Measurements from ENCODE around the gene DPYD.
A peak's percentile ranks its signal among the peaks of the same experiment; 100 is the strongest.
"Not testable (repeated sequence)": the region's sequence is repeated elsewhere in the genome, so short reads cannot be mapped to it uniquely, and the experiment has no call there.

DPYD gene

DNA sequence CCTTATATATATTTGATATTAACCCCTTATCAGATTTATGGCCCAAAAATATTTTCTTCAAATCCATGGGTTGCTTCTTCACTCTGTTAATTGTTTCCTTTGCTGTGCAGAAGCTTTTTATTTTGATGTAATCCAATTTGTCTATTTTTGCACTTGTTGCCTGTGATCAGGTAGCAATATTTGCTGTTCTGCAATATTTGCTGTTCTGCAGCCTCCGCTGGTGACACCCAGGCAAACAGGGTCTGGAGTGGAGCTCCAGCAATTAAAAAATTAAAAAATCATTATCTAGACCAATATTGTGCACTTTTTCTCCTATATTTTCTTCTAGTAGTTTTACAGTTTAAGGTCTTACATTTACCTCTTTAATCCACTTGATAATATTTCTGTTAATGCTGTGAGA, 564.5 kb downstream of the DPYD start:
- H3K4me3 ChIP-seq (ENCODE audit: control insufficient read depth, low read depth, low read length), result no peak overlapping the region
- TF ChIP-seq, protein P1, sequence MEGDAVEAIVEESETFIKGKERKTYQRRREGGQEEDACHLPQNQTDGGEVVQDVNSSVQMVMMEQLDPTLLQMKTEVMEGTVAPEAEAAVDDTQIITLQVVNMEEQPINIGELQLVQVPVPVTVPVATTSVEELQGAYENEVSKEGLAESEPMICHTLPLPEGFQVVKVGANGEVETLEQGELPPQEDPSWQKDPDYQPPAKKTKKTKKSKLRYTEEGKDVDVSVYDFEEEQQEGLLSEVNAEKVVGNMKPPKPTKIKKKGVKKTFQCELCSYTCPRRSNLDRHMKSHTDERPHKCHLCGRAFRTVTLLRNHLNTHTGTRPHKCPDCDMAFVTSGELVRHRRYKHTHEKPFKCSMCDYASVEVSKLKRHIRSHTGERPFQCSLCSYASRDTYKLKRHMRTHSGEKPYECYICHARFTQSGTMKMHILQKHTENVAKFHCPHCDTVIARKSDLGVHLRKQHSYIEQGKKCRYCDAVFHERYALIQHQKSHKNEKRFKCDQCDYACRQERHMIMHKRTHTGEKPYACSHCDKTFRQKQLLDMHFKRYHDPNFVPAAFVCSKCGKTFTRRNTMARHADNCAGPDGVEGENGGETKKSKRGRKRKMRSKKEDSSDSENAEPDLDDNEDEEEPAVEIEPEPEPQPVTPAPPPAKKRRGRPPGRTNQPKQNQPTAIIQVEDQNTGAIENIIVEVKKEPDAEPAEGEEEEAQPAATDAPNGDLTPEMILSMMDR (conservative IDR thresholded peaks at IDR 0.05; ENCODE audit: control insufficient read depth, insufficient read depth, low read depth, low read length), result no peak
- no peak for DNase-seq (ENCODE audit: low read depth)

DNA sequence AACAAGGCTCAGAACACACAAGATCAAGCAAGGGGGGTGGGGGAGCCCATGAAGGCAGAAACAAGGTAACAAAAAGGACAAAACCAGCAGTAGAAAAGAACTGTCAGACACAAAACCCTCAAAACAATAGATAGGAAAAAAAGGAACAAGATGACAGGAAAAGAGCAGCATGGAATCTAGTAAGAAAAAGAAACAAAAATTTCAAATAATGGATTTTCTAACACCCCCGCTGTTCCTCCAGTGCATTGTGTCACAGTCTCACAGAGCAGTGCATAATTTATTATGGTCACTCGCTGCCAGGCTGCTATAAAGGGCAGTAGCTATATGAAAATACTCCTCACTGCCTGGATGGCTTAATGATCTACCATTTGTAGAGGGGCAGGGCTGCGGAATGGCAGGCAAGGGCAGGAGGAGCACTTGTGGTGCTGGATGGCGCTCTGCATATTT, 567.9 kb downstream of the DPYD start:
- no peak for DNase-seq (ENCODE audit: low read depth)
- H3K4me3 ChIP-seq (ENCODE audit: control insufficient read depth, low read depth, low read length), result no peak overlapping the region
- TF ChIP-seq, protein P1 (conservative IDR thresholded peaks at IDR 0.05; ENCODE audit: control insufficient read depth, insufficient read depth, low read depth, low read length), result no peak

DNA sequence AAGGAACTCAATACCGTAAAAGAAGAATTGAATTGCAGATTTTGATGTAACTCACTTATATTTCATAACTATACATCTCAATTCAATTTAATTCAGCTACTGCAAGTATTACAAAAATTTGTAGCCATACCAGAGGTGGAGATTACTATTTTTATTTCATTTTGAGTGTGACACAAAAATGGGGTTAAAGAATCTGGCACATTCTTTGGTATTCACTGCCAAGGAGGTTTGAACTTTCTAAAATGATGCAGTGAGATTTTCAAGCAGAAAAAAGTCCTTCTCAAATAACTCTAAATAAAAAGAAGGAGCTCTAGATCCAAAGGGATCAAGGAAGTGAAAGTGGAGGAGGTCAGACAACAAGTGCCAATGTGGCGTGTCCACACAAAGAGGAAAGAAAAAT, 569.0 kb downstream of the DPYD start:
- no peak overlapping the region for H3K4me3 ChIP-seq (ENCODE audit: control insufficient read depth, low read depth, low read length)
- no peak for DNase-seq (ENCODE audit: low read depth)
- TF ChIP-seq, protein P1 (conservative IDR thresholded peaks at IDR 0.05; ENCODE audit: control insufficient read depth, insufficient read depth, low read depth, low read length), result no peak

DNA sequence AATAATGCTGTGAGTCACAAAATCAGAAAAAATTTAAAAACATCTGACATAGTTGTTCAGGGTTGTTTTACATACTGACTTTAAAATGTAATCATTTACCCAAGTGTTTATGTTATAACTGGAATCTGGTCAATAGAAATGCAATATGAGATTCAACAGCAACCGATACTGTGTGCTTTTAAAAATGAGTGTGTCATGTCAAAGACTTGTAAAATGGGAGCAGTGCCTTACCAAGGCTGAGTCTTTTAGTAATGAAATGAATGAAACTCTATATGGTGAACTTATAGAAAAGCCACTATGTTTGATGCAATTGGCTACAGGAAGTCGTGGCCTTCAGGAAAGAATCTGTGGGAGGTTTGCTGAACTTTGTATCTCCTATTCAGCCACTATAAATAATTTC, 570.2 kb downstream of the DPYD start:
- DNase-seq (ENCODE audit: low read depth), result peak; percentile 35
- H3K4me3 ChIP-seq (ENCODE audit: control insufficient read depth, low read depth, low read length), result no peak overlapping the region
- TF ChIP-seq, protein P1 (conservative IDR thresholded peaks at IDR 0.05; ENCODE audit: control insufficient read depth, insufficient read depth, low read depth, low read length), result no peak

DNA sequence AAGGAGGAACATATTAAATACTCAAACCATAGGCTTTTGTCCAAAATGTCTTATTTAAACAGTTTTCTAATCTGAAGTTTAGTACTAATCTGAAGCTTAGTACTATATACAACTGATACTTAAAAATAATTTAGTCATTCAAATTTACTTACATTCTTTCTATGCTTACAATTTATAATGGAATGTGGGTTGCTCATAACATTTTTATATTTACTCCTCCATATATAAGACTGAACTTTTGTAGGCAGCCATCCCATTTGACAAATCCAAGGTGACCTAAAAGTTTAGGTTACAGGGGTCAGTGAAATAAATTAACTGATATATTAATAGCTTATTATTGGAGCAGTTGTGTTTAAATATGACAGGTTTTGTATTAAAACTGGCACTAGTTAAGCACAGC, 570.6 kb downstream of the DPYD start:
- no peak for DNase-seq (ENCODE audit: low read depth)

DNA sequence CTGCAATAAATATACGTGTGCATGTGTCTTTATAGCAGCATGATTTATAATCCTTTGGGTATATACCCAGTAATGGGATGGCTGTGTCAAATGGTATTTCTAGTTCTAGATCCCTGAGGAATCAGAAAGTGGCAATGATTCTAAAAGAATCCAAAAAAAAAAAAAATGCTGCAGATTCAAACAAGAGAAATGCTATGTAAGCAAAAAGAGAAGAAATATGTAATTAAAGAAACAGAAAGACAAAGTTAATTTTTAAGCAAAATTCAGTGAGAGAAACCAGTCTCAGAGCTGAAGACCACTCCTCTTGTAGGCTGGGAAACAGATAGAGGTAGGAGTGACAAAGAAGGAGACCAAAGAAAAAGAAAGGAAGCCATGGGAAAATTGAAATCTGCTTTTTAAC, 571.0 kb downstream of the DPYD start:
- not testable (repeated sequence) for H3K4me3 ChIP-seq (ENCODE audit: control insufficient read depth, low read depth, low read length); DNase-seq (ENCODE audit: low read depth)

More for the DNA sequence above, 570.6 kb downstream of the DPYD start:
- TF ChIP-seq, protein P1 (conservative IDR thresholded peaks at IDR 0.05; ENCODE audit: control insufficient read depth, insufficient read depth, low read depth, low read length), result no peak
- no peak overlapping the region for H3K4me3 ChIP-seq (ENCODE audit: control insufficient read depth, low read depth, low read length)

DNA sequence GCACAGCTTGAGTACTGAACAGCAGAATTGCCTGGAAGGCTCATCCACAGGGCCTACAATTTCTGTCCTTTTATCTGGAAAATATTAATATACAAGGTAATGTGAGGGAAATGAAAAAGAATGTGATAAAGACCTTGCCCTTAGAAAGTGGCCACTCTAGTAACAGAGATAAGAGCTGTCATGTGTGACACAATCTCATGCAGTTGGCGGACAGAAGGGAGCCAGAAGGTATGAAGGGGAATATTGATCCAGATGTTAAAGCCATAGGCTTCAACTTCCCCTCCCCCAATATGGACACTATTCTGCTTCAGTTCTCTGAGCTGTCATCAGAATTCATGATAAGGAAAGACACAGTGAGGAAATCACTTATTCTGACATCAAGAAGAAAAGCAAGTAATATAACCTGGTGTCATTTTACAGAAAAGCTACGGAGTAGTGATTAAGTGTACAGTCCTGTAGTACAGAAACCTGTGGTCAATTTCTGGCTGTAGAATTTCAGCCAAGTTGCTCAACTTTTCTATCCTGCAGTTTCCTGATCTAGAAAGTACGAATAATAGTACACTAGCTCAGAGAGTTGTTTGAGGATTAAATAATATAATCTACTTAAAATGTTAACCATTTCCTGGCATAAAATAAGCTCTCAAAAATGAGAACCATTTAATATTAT, 572.1 kb downstream of the DPYD start:
- DNase-seq (ENCODE audit: low read depth), result peak; percentile 70
- TF ChIP-seq, protein P1 (conservative IDR thresholded peaks at IDR 0.05; ENCODE audit: control insufficient read depth, insufficient read depth, low read depth, low read length), result no peak
- no peak overlapping the region for H3K4me3 ChIP-seq (ENCODE audit: control insufficient read depth, low read depth, low read length)

All from fibroblast of mammary gland (primary cell).